Measurements from ENCODE around the gene BAD. TPM values are rescaled to one million over a fixed set of nuclear protein-coding genes. Genes with fewer than 3 reads are reported as not detected.
A peak's percentile ranks its signal among the peaks of the same experiment; 100 is the strongest.

The BAD gene
- total RNA-seq, 1 donor from 2014 or later: 73.6 TPM

- Mint-ChIP-seq H3K27ac (ENCODE audit: unreplicated experiment) (peak overlapping the region; percentile 40), H3K27me3 (ENCODE audit: unreplicated experiment) (no peaks in the 10 kb centered on the region), H3K36me3 (ENCODE audit: unreplicated experiment) (peaks cover 17% of the 10 kb centered on the region), H3K9me3 (ENCODE audit: unreplicated experiment) (no peaks in the 10 kb centered on the region), H3K4me1 (ENCODE audit: unreplicated experiment) (peaks cover 23% of the 10 kb centered on the region), H3K4me3 (ENCODE audit: unreplicated experiment) (peak overlapping the region; percentile 80)
- no peak for DNase-seq (ENCODE audit: extremely low spot score, unreplicated experiment)
- TF ChIP-seq, protein P1, sequence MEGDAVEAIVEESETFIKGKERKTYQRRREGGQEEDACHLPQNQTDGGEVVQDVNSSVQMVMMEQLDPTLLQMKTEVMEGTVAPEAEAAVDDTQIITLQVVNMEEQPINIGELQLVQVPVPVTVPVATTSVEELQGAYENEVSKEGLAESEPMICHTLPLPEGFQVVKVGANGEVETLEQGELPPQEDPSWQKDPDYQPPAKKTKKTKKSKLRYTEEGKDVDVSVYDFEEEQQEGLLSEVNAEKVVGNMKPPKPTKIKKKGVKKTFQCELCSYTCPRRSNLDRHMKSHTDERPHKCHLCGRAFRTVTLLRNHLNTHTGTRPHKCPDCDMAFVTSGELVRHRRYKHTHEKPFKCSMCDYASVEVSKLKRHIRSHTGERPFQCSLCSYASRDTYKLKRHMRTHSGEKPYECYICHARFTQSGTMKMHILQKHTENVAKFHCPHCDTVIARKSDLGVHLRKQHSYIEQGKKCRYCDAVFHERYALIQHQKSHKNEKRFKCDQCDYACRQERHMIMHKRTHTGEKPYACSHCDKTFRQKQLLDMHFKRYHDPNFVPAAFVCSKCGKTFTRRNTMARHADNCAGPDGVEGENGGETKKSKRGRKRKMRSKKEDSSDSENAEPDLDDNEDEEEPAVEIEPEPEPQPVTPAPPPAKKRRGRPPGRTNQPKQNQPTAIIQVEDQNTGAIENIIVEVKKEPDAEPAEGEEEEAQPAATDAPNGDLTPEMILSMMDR (IDR thresholded peaks at IDR 0.05): no peak
These were observed 1.4 kb downstream of the BAD start for GRCh38 chr11:64283092-64283491.

- TF ChIP-seq, protein P1 (IDR thresholded peaks at IDR 0.05): no peak
- Mint-ChIP-seq H3K9me3 (ENCODE audit: unreplicated experiment) (no peaks in the 10 kb centered on the region), H3K27ac (ENCODE audit: unreplicated experiment) (no peak overlapping the region), H3K27me3 (ENCODE audit: unreplicated experiment) (no peaks in the 10 kb centered on the region), H3K36me3 (ENCODE audit: unreplicated experiment) (peaks cover 17% of the 10 kb centered on the region), H3K4me1 (ENCODE audit: unreplicated experiment) (peaks cover 24% of the 10 kb centered on the region), H3K4me3 (ENCODE audit: unreplicated experiment) (no peak overlapping the region)
- DNase-seq (ENCODE audit: extremely low spot score, unreplicated experiment): no peak
These were observed 2.3 kb downstream of the BAD start for GRCh38 chr11:64281957-64282770.

DNA sequence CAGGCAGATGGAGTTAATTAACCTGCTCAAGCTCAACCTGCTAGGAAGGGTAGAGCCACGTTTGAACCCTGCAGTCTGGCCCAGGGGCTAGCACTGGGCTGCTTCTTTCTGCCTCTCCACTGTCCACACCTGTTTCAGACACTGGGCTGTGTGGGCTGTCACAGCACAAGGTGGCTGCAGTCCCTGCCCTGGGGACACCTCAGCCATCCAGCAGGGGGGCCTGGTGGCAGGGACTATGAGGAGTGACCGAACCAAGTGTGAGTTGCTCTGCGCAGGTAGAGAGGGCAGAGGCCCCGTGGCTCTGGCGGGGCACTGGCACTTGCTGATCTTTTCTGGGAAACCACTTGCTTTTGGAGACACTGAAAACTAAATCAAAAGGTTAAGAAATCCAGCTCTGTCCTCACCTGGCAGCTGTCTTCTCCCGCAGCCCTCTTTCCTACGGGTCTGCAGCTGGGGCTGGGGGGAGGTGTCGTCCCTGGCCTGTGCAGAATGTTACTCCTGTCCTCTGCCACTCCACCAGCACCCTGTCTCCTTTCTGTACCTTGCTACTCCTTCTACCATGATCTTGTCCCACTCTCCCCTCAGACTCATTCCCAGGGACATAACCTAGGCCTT lies 5.8 kb downstream of the BAD start:
- Mint-ChIP-seq H3K9me3 (ENCODE audit: unreplicated experiment) (no peaks in the 10 kb centered on the region), H3K4me1 (ENCODE audit: unreplicated experiment) (peaks cover 21% of the 10 kb centered on the region), H3K4me3 (ENCODE audit: unreplicated experiment) (no peak overlapping the region), H3K27ac (ENCODE audit: unreplicated experiment) (no peak overlapping the region), H3K27me3 (ENCODE audit: unreplicated experiment) (no peaks in the 10 kb centered on the region), H3K36me3 (ENCODE audit: unreplicated experiment) (peaks cover 17% of the 10 kb centered on the region)
- DNase-seq (ENCODE audit: extremely low spot score, unreplicated experiment): no peak
- TF ChIP-seq, protein P1 (IDR thresholded peaks at IDR 0.05): no peak

DNA sequence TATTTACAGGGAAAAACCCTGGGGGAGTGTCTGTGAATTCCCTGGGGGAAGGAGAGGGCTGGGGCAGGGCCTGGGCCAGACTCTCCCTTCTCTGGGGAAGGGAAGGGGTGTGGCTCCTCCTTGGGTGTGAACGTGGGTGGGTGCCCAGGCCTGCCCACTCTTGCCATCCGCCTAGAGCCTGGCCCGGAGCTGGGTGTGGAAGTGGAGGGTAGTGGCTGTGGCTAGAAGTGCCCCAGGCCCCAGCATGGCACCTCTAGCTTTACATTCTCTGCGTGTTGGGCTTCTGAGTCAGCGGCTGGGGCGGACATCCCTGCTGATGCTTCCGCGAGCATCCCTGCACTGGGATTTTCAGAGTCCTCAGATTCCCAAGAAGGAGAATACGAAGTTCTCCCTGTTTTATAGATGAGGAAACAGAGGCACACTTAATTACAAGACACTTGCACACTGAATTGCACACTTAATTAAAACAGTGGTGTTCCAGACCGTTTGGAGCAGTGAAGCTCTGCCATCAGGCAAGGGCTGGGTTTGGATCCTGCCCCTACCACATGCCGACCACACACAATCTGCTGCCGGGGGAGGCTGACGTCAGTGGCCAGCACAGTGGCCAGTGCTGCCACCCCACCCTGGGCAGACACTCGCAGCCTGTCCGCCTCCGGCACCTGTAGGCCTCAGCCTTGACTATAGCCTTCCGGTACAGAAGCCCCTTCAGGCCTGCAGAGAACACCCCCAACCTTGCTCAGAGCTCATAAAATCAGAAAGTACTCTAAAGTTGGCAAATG lies 7.6 kb downstream of the BAD start:
- H3K27me3 Mint-ChIP-seq (ENCODE audit: unreplicated experiment): no peaks in the 10 kb centered on the region

More for the DNA sequence above, 7.6 kb downstream of the BAD start:
- no peaks in the 10 kb centered on the region for H3K9me3 Mint-ChIP-seq (ENCODE audit: unreplicated experiment)
- H3K36me3 Mint-ChIP-seq (ENCODE audit: unreplicated experiment): peaks cover 11% of the 10 kb centered on the region
- H3K4me1 Mint-ChIP-seq (ENCODE audit: unreplicated experiment): peaks cover 19% of the 10 kb centered on the region
- peak; percentile 91 for DNase-seq (ENCODE audit: extremely low spot score, unreplicated experiment)
- TF ChIP-seq, protein P1 (IDR thresholded peaks at IDR 0.05): no peak
- no peak overlapping the region for H3K4me3 Mint-ChIP-seq (ENCODE audit: unreplicated experiment)
- peak overlapping the region; percentile 87 for H3K27ac Mint-ChIP-seq (ENCODE audit: unreplicated experiment)

All from osteocyte (in vitro differentiated cells).